ENCODE data around the gene MBD5. TPM values are rescaled to one million over a fixed set of nuclear protein-coding genes. Genes with fewer than 3 reads are reported as not detected.

The MBD5 gene
- total RNA-seq, 1 donor from 2014 or later = 18.8 TPM

GRCh38 chr2:148484066-148484465 lies 463.2 kb downstream of the MBD5 start:
- DNase-seq (ENCODE audit: low spot score) = no peak
- Mint-ChIP-seq H3K9me3 (no peaks in the 10 kb centered on the region), H3K4me1 (ENCODE audit: low read depth) (no peaks in the 10 kb centered on the region), H3K27ac (no peak overlapping the region), H3K27me3 (ENCODE audit: insufficient read depth) (peaks cover 8% of the 10 kb centered on the region), H3K4me3 (no peak overlapping the region), H3K36me3 (ENCODE audit: low read depth) (peaks cover 2% of the 10 kb centered on the region)
- intact Hi-C loops (cut with micrococcal nuclease) = no loop called here

- Mint-ChIP-seq H3K27me3 (ENCODE audit: insufficient read depth) (peaks cover 8% of the 10 kb centered on the region), H3K4me1 (ENCODE audit: low read depth) (no peaks in the 10 kb centered on the region), H3K4me3 (no peak overlapping the region), H3K36me3 (ENCODE audit: low read depth) (peaks cover 4% of the 10 kb centered on the region), H3K9me3 (no peaks in the 10 kb centered on the region), H3K27ac (no peak overlapping the region)
- no peak for DNase-seq (ENCODE audit: low spot score)
- intact Hi-C loops (cut with micrococcal nuclease) = no loop called here
Observed at GRCh38 chr2:148486655-148487054, 465.8 kb downstream of the MBD5 start.

GRCh38 chr2:148487439-148487838 lies 466.5 kb downstream of the MBD5 start:
- intact Hi-C loops (cut with micrococcal nuclease) = no loop called here
- no peaks in the 10 kb centered on the region for H3K9me3 Mint-ChIP-seq
- no peaks in the 10 kb centered on the region for H3K4me1 Mint-ChIP-seq (ENCODE audit: low read depth)
- H3K4me3 Mint-ChIP-seq = no peak overlapping the region
- no peak for DNase-seq (ENCODE audit: low spot score)
- H3K27ac Mint-ChIP-seq = no peak overlapping the region
- peaks cover 4% of the 10 kb centered on the region for H3K36me3 Mint-ChIP-seq (ENCODE audit: low read depth)
- peaks cover 8% of the 10 kb centered on the region for H3K27me3 Mint-ChIP-seq (ENCODE audit: insufficient read depth)

GRCh38 chr2:148490840-148491439 lies 470.0 kb downstream of the MBD5 start:
- intact Hi-C loops (cut with micrococcal nuclease) = no loop called here
- H3K27ac Mint-ChIP-seq = no peak overlapping the region
- DNase-seq (ENCODE audit: low spot score) = no peak
- no peaks in the 10 kb centered on the region for H3K4me1 Mint-ChIP-seq (ENCODE audit: low read depth)
- H3K9me3 Mint-ChIP-seq = no peaks in the 10 kb centered on the region
- H3K27me3 Mint-ChIP-seq (ENCODE audit: insufficient read depth) = no peaks in the 10 kb centered on the region
- H3K36me3 Mint-ChIP-seq (ENCODE audit: low read depth) = peaks cover 4% of the 10 kb centered on the region
- no peak overlapping the region for H3K4me3 Mint-ChIP-seq

GRCh38 chr2:148493822-148494563 lies 473.1 kb downstream of the MBD5 start:
- H3K27ac Mint-ChIP-seq = no peak overlapping the region
- no peak overlapping the region for H3K4me3 Mint-ChIP-seq
- peaks cover 2% of the 10 kb centered on the region for H3K36me3 Mint-ChIP-seq (ENCODE audit: low read depth)
- DNase-seq (ENCODE audit: low spot score) = no peak
- no peaks in the 10 kb centered on the region for H3K27me3 Mint-ChIP-seq (ENCODE audit: insufficient read depth)
- intact Hi-C loops (cut with micrococcal nuclease) = no loop called here
- H3K4me1 Mint-ChIP-seq (ENCODE audit: low read depth) = no peaks in the 10 kb centered on the region
- H3K9me3 Mint-ChIP-seq = no peaks in the 10 kb centered on the region

- Mint-ChIP-seq H3K4me1 (ENCODE audit: low read depth) (no peaks in the 10 kb centered on the region), H3K27me3 (ENCODE audit: insufficient read depth) (peaks cover 2% of the 10 kb centered on the region), H3K4me3 (no peak overlapping the region), H3K27ac (no peak overlapping the region), H3K36me3 (ENCODE audit: low read depth) (no peaks in the 10 kb centered on the region), H3K9me3 (no peaks in the 10 kb centered on the region)
- DNase-seq (ENCODE audit: low spot score) = no peak
- intact Hi-C loops (cut with micrococcal nuclease) = no loop called here
Observed at GRCh38 chr2:148495586-148495985, 474.7 kb downstream of the MBD5 start.

GRCh38 chr2:148501545-148501944 lies 480.7 kb downstream of the MBD5 start:
- Mint-ChIP-seq H3K27me3 (ENCODE audit: insufficient read depth) (peaks cover 3% of the 10 kb centered on the region), H3K27ac (no peak overlapping the region), H3K36me3 (ENCODE audit: low read depth) (no peaks in the 10 kb centered on the region), H3K4me1 (ENCODE audit: low read depth) (no peaks in the 10 kb centered on the region), H3K4me3 (no peak overlapping the region), H3K9me3 (no peaks in the 10 kb centered on the region)
- DNase-seq (ENCODE audit: low spot score) = no peak
- intact Hi-C loops (cut with micrococcal nuclease) = loop anchor here (10.0 kb wide), 1 partner anchor 207 kb away; no protein-coding TSS in a partner anchor

- Mint-ChIP-seq H3K4me3 (no peak overlapping the region), H3K27me3 (ENCODE audit: insufficient read depth) (peaks cover 3% of the 10 kb centered on the region), H3K9me3 (no peaks in the 10 kb centered on the region), H3K27ac (no peak overlapping the region), H3K4me1 (ENCODE audit: low read depth) (peaks cover under 1% of the 10 kb centered on the region), H3K36me3 (ENCODE audit: low read depth) (no peaks in the 10 kb centered on the region)
- intact Hi-C loops (cut with micrococcal nuclease) = loop anchor here (10.0 kb wide), 1 partner anchor 209 kb away; no protein-coding TSS in a partner anchor
- no peak for DNase-seq (ENCODE audit: low spot score)
Observed at GRCh38 chr2:148503516-148503915, 482.6 kb downstream of the MBD5 start.

- H3K27ac Mint-ChIP-seq = no peak overlapping the region
- H3K36me3 Mint-ChIP-seq (ENCODE audit: low read depth) = no peaks in the 10 kb centered on the region
- H3K9me3 Mint-ChIP-seq = no peaks in the 10 kb centered on the region
- H3K27me3 Mint-ChIP-seq (ENCODE audit: insufficient read depth) = peaks cover 2% of the 10 kb centered on the region
- H3K4me3 Mint-ChIP-seq = no peak overlapping the region
- DNase-seq (ENCODE audit: low spot score) = no peak
- intact Hi-C loops (cut with micrococcal nuclease) = loop anchor here (2.0 to 10.0 kb wide), 3 partner anchors 45 to 484 kb away; no protein-coding TSS in a partner anchor
- H3K4me1 Mint-ChIP-seq (ENCODE audit: low read depth) = peaks cover 37% of the 10 kb centered on the region
Observed at GRCh38 chr2:148507970-148508369, 487.1 kb downstream of the MBD5 start.

- Mint-ChIP-seq H3K4me3 (peak overlapping the region; percentile 61), H3K27ac (peak overlapping the region; percentile 79), H3K9me3 (no peaks in the 10 kb centered on the region), H3K27me3 (ENCODE audit: insufficient read depth) (peaks cover 2% of the 10 kb centered on the region), H3K36me3 (ENCODE audit: low read depth) (no peaks in the 10 kb centered on the region), H3K4me1 (ENCODE audit: low read depth) (peaks cover 37% of the 10 kb centered on the region)
- intact Hi-C loops (cut with micrococcal nuclease) = loop anchor here (1.0 to 10.0 kb wide), 11 partner anchors 15 to 572 kb away; partner anchors contain the start of gene MBD5
- no peak for DNase-seq (ENCODE audit: low spot score)
Observed at GRCh38 chr2:148508878-148509287, 488.0 kb downstream of the MBD5 start.

- Mint-ChIP-seq H3K4me1 (ENCODE audit: low read depth) (peaks cover 40% of the 10 kb centered on the region), H3K27me3 (ENCODE audit: insufficient read depth) (peaks cover 2% of the 10 kb centered on the region), H3K4me3 (peak overlapping the region; percentile 61), H3K9me3 (no peaks in the 10 kb centered on the region), H3K27ac (peak overlapping the region; percentile 79), H3K36me3 (ENCODE audit: low read depth) (no peaks in the 10 kb centered on the region)
- intact Hi-C loops (cut with micrococcal nuclease) = loop anchor here (1.0 to 10.0 kb wide), 11 partner anchors 15 to 572 kb away; partner anchors contain the start of gene MBD5
- peak; percentile 77 for DNase-seq (ENCODE audit: low spot score)
Observed at GRCh38 chr2:148509288-148509902, 488.5 kb downstream of the MBD5 start.

GRCh38 chr2:148511883-148512282 lies 491.0 kb downstream of the MBD5 start:
- Mint-ChIP-seq H3K4me1 (ENCODE audit: low read depth) (peaks cover 63% of the 10 kb centered on the region), H3K4me3 (no peak overlapping the region), H3K36me3 (ENCODE audit: low read depth) (no peaks in the 10 kb centered on the region), H3K9me3 (no peaks in the 10 kb centered on the region), H3K27ac (no peak overlapping the region), H3K27me3 (ENCODE audit: insufficient read depth) (no peaks in the 10 kb centered on the region)
- DNase-seq (ENCODE audit: low spot score) = no peak
- intact Hi-C loops (cut with micrococcal nuclease) = no loop called here

GRCh38 chr2:148512501-148512900 lies 491.6 kb downstream of the MBD5 start:
- no peak overlapping the region for H3K4me3 Mint-ChIP-seq
- intact Hi-C loops (cut with micrococcal nuclease) = no loop called here
- peaks cover 63% of the 10 kb centered on the region for H3K4me1 Mint-ChIP-seq (ENCODE audit: low read depth)
- H3K36me3 Mint-ChIP-seq (ENCODE audit: low read depth) = no peaks in the 10 kb centered on the region
- DNase-seq (ENCODE audit: low spot score) = no peak
- no peaks in the 10 kb centered on the region for H3K9me3 Mint-ChIP-seq
- H3K27ac Mint-ChIP-seq = no peak overlapping the region
- no peaks in the 10 kb centered on the region for H3K27me3 Mint-ChIP-seq (ENCODE audit: insufficient read depth)
